ENCODE measurements around the gene HBA1.
A peak's percentile ranks its signal among the peaks of the same experiment; 100 is the strongest.

- TF ChIP-seq CTCF (IDR thresholded peaks at IDR 0.05): no peak
- TF ChIP-seq E2F4 (CRISPR knock-in tag; IDR thresholded peaks at IDR 0.05; ENCODE audit: borderline replicate concordance, low read depth): peak; percentile 93
- TF ChIP-seq PREB (CRISPR knock-in tag; IDR thresholded peaks at IDR 0.05; ENCODE audit: borderline replicate concordance): peak; percentile 93
- TF ChIP-seq ZNF317 (CRISPR knock-in tag; IDR thresholded peaks at IDR 0.05; ENCODE audit: borderline replicate concordance, low read depth): peak; percentile 71; the same call in 1 of the 2 replicates
These were observed 4.4 kb downstream of the HBA1 start for GRCh38 chr16:180681-181564.

Measured in WTC11 (cell line).